HepG2 (cell line): Measurements from ENCODE around the gene PDZD2. TPM values are rescaled to one million over a fixed set of nuclear protein-coding genes. Genes with fewer than 3 reads are reported as not detected.

Experiments
- ATAC-seq: fragments of 200-7000 bp; cut with Tn5 transposase; 3 replicates; pipeline ENCODE4 v1.9.1; 2020; ENCODE audit warnings: mild to moderate bottlenecking, moderate library complexity
- BruUV-seq: library from RNA; stranded (reverse); fragments of 400-500 nt; replicated peaks from 2 replicates; lab custom pipeline; 2021; lab: Mats Ljungman, UMichigan
- CTCF ChIA-PET: fragments of 300-600 bp; formaldehyde crosslinking; extraction: SDS; loops from one replicate; lab custom pipeline; 2021; ENCODE audit warnings: low total read pairs, inconsistent platforms, low intra/inter-chr PET ratio; lab: Yijun Ruan, JAX
- POLR2A ChIA-PET: fragments of 350-600 bp; sonication (Branson Sonifier 250); formaldehyde crosslinking; loops from one replicate; lab custom pipeline; 2020; ENCODE audit warnings: antibody characterized with exemption, inconsistent platforms; lab: Yijun Ruan, JAX
- DNase-seq: peaks from one replicate; pipeline ENCODE4 v3.0.0-alpha.2; 2015; ENCODE audit warnings: low spot score
- FAIRE-seq: peaks from 3 replicates; lab custom pipeline; 2011; peaks lifted over from hg19 to GRCh38; lab: Jason Lieb, UNC
- H2AFZ ChIP-seq: one replicate; pipeline ENCODE4 v1.6.1; 2011; ENCODE audit warnings: low read length, inconsistent platforms
- H3K27ac ChIP-seq: fragments of 300-600 bp; 3 replicates; pipeline ENCODE4 v1.8.0; 2011; ENCODE audit warnings: mixed run types, mild to moderate bottlenecking, mixed read lengths, low read length, inconsistent platforms; ENCODE audit not compliant: insufficient read depth; ENCODE audit errors: extremely low read length
- H3K27me3 ChIP-seq, 2 experiments: fragments of 200-600 bp in 1 of 2; 2 replicates in 1 of 2; 3 replicates in 1 of 2; pipeline versions ENCODE4 v1.6.0 to v1.8.0; 2011; ENCODE audit warnings: low read length in 2 of 2, mild to moderate bottlenecking in 2 of 2, moderate library complexity in 2 of 2, inconsistent platforms in 1 of 2; ENCODE audit not compliant: insufficient read depth in 2 of 2, control insufficient read depth in 1 of 2
- H3K36me3 ChIP-seq, 2 experiments: fragments of 200-600 bp in 1 of 2; replicated peaks in 1 of 2; 2 replicates in 1 of 2; 3 replicates in 1 of 2; pipeline versions ENCODE4 v1.5.1 to v1.8.0; 2011; ENCODE audit warnings: low read length in 2 of 2, inconsistent platforms in 1 of 2; ENCODE audit not compliant: insufficient read depth in 2 of 2, control insufficient read depth in 1 of 2
- H3K4me1 ChIP-seq: 2 replicates; pipeline ENCODE4 v1.5.1; 2012; ENCODE audit warnings: low read length, inconsistent platforms; ENCODE audit not compliant: insufficient read depth
- H3K4me2 ChIP-seq: 2 replicates; pipeline ENCODE4 v1.6.0; 2011; ENCODE audit warnings: low read depth, low read length, inconsistent platforms
- H3K4me3 ChIP-seq, 3 experiments: fragments of 200-600 bp in 1 of 3; sonication (generic), shearing (Covaris generic) in 1 of 3; replicated peaks in 1 of 3; 2 replicates each; pipeline ENCODE4 v1.5.1; 2011 to 2016; ENCODE audit warnings: low read length in 3 of 3, inconsistent platforms in 2 of 3, low read depth in 2 of 3, mild to moderate bottlenecking in 2 of 3, control low read depth in 1 of 3, mixed read lengths in 1 of 3; ENCODE audit not compliant: insufficient read depth in 1 of 3
- H3K79me2 ChIP-seq: one replicate; pipeline ENCODE4 v1.6.1; 2011; ENCODE audit warnings: low read length, inconsistent platforms; ENCODE audit not compliant: insufficient read depth
- H3K9ac ChIP-seq: 2 replicates; pipeline ENCODE4 v1.6.0; 2011; ENCODE audit warnings: mild to moderate bottlenecking, low read depth, low read length, inconsistent platforms; ENCODE audit not compliant: insufficient read depth
- H3K9me3 ChIP-seq: 2 replicates; pipeline ENCODE4 v1.5.1; 2012; ENCODE audit warnings: mild to moderate bottlenecking, low read length
- H4K20me1 ChIP-seq: 2 replicates; pipeline ENCODE4 v1.6.0; 2011; ENCODE audit warnings: inconsistent platforms, mild to moderate bottlenecking, low read length, moderate library complexity; ENCODE audit not compliant: insufficient read depth
- FOXK2 ChIP-seq: fragments of 450-650 bp; IDR thresholded peaks from 2 replicates; pipeline ENCODE4 v1.6.1; 2016
- GTF2F1 ChIP-seq: fragments of 150-350 bp; IDR thresholded peaks from 2 replicates; pipeline ENCODE4 v1.6.1; 2014; ENCODE audit warnings: low read length
- HIVEP1 ChIP-seq: sonication (generic); formaldehyde crosslinking; IDR thresholded peaks from 2 replicates; pipeline ENCODE4 v1.4.0; 2020; ENCODE audit warnings: mild to moderate bottlenecking, missing genetic modification reagents
- MAFG ChIP-seq: sonication (generic); formaldehyde crosslinking; IDR thresholded peaks from 2 replicates; pipeline ENCODE4 v1.5.1; 2020; ENCODE audit warnings: mild to moderate bottlenecking, missing genetic modification reagents
- MBD4 ChIP-seq: IDR thresholded peaks from 2 replicates; pipeline ENCODE4 v1.6.1; 2012; ENCODE audit warnings: low read length, inconsistent platforms, borderline replicate concordance
- PHB2 ChIP-seq: fragments of 450-650 bp; IDR thresholded peaks from 2 replicates; pipeline ENCODE4 v1.6.1; 2018; ENCODE audit not compliant: partially characterized antibody
- SMYD3 ChIP-seq: sonication (generic); formaldehyde crosslinking; IDR thresholded peaks from 2 replicates; pipeline ENCODE4 v1.8.1; 2023; ENCODE audit warnings: mild to moderate bottlenecking, missing genetic modification reagents
- ZNF432 ChIP-seq: sonication (generic); formaldehyde crosslinking; IDR thresholded peaks from 2 replicates; pipeline ENCODE4 v1.5.0; 2020; ENCODE audit warnings: missing genetic modification reagents, mild to moderate bottlenecking, borderline replicate concordance
- ZNF468 ChIP-seq: sonication (generic); formaldehyde crosslinking; IDR thresholded peaks from 2 replicates; pipeline ENCODE4 v1.8.0; 2022; ENCODE audit warnings: mild to moderate bottlenecking, moderate library complexity, missing genetic modification reagents
- ZNF629 ChIP-seq: sonication (generic); formaldehyde crosslinking; conservative IDR thresholded peaks from 2 replicates; pipeline ENCODE4 v1.5.0; 2020; ENCODE audit warnings: missing genetic modification reagents
- ZNF720 ChIP-seq: sonication (generic); formaldehyde crosslinking; IDR thresholded peaks from 2 replicates; pipeline ENCODE4 v1.4.0; 2020; ENCODE audit warnings: missing genetic modification reagents
- WGBS: methylation state at CpG from one replicate; pipeline ENCODE4 v1.1.6; 2017; ENCODE audit warnings: low lambda C conversion rate; 5-methylcytosine and 5-hydroxymethylcytosine counted together
- in situ Hi-C: cut with HindIII; loops from 2 replicates; pipeline ENCODE4 v1.10.0; 2017; ENCODE audit warnings: low pct_unique_long_range_greater_than_20kb; ENCODE audit not compliant: extremely low pct_ligation_motif_present
- intact Hi-C: fragments of 100-400 bp; cut with micrococcal nuclease; formaldehyde crosslinking; loops from one replicate; pipeline ENCODE4 v1.10.0; 2022; ENCODE audit not compliant: unreplicated experiment
- polyA plus RNA-seq, 8 experiments: library from polyadenylated mRNA; depleted of rRNA in 3 of 8; stranded (reverse) in 7 of 8; unstranded in 1 of 8; fragments of >200 nt; fragmentation: Illumina TruSeq in 4 of 8; extraction: Trizol in 4 of 8; gene quantifications; 2 replicates each; pipeline versions ENCODE4 v1.2.1 to v1.2.3, GENCODE V29; 2011 to 2016; ENCODE audit warnings: low read depth in 4 of 8, missing spikeins in 1 of 8, mixed read lengths in 1 of 8; ENCODE audit not compliant: insufficient read depth in 1 of 8
- total RNA-seq, 5 experiments: library from RNA; depleted of rRNA; stranded (reverse); fragments of >200 nt; fragmentation: Illumina TruSeq; extraction: Trizol; gene quantifications; 2 replicates each; pipeline ENCODE4 v1.2.3, GENCODE V29; 2016; ENCODE audit warnings: low read depth in 1 of 5
- TF ChIP-seq, protein P1 (sequence below), 2 experiments: sonication (generic) in 1 of 2; formaldehyde crosslinking in 1 of 2; IDR thresholded peaks; 2 replicates each; pipeline versions ENCODE4 v1.6.1 to v1.9.0; 2014 to 2022; ENCODE audit warnings: antibody characterized with exemption in 1 of 2, borderline replicate concordance in 1 of 2, inconsistent platforms in 1 of 2, low read depth in 1 of 2, missing genetic modification reagents in 1 of 2
- TF ChIP-seq, protein P2 (sequence below): sonication (generic); formaldehyde crosslinking; IDR thresholded peaks from 2 replicates; pipeline ENCODE4 v1.4.0; 2020; ENCODE audit warnings: missing genetic modification reagents, borderline replicate concordance

The PDZD2 gene
- total and polyA plus RNA-seq, 2 of the 13 experiments (the other 11 are each of a cell fraction or from before 2014, with no cell fraction given), result 0.04 TPM; not detected in 1

GRCh38 chr5:31648326-31648725 is 9.4 kb downstream of the PDZD2 start:
- ChIA-PET CTCF (interaction anchor here (0.6 kb wide), 1 partner anchor 142 kb away, joined by 3 read pairs; no protein-coding TSS in a partner anchor), POLR2A (no interaction called here)
- no peak for TF ChIP-seq ZNF720 (CRISPR knock-in tag)
- TF ChIP-seq, protein P1, sequence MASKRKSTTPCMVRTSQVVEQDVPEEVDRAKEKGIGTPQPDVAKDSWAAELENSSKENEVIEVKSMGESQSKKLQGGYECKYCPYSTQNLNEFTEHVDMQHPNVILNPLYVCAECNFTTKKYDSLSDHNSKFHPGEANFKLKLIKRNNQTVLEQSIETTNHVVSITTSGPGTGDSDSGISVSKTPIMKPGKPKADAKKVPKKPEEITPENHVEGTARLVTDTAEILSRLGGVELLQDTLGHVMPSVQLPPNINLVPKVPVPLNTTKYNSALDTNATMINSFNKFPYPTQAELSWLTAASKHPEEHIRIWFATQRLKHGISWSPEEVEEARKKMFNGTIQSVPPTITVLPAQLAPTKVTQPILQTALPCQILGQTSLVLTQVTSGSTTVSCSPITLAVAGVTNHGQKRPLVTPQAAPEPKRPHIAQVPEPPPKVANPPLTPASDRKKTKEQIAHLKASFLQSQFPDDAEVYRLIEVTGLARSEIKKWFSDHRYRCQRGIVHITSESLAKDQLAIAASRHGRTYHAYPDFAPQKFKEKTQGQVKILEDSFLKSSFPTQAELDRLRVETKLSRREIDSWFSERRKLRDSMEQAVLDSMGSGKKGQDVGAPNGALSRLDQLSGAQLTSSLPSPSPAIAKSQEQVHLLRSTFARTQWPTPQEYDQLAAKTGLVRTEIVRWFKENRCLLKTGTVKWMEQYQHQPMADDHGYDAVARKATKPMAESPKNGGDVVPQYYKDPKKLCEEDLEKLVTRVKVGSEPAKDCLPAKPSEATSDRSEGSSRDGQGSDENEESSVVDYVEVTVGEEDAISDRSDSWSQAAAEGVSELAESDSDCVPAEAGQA (IDR thresholded peaks at IDR 0.05; ENCODE audit: low read depth), result no peak
- TF ChIP-seq, protein P1 (CRISPR knock-in tag; IDR thresholded peaks at IDR 0.05; ENCODE audit: borderline replicate concordance), result no peak
- no peak for TF ChIP-seq FOXK2
- no peak for TF ChIP-seq HIVEP1
- TF ChIP-seq ZNF468 (CRISPR knock-in tag), result no peak
- no peak for TF ChIP-seq GTF2F1
- no peak for TF ChIP-seq MAFG
- no peak for TF ChIP-seq ZNF629 (CRISPR knock-in tag)
- TF ChIP-seq PHB2, result no peak
- TF ChIP-seq ZNF432 (CRISPR knock-in tag), result no peak
- TF ChIP-seq, protein P2, sequence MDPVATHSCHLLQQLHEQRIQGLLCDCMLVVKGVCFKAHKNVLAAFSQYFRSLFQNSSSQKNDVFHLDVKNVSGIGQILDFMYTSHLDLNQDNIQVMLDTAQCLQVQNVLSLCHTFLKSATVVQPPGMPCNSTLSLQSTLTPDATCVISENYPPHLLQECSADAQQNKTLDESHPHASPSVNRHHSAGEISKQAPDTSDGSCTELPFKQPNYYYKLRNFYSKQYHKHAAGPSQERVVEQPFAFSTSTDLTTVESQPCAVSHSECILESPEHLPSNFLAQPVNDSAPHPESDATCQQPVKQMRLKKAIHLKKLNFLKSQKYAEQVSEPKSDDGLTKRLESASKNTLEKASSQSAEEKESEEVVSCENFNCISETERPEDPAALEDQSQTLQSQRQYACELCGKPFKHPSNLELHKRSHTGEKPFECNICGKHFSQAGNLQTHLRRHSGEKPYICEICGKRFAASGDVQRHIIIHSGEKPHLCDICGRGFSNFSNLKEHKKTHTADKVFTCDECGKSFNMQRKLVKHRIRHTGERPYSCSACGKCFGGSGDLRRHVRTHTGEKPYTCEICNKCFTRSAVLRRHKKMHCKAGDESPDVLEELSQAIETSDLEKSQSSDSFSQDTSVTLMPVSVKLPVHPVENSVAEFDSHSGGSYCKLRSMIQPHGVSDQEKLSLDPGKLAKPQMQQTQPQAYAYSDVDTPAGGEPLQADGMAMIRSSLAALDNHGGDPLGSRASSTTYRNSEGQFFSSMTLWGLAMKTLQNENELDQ (CRISPR knock-in tag), result no peak
- TF ChIP-seq MBD4, result no peak
- no peak for TF ChIP-seq SMYD3 (CRISPR knock-in tag)
- H3K9ac ChIP-seq, result no peak overlapping the region
- no peaks in the 10 kb centered on the region for H3K4me1 ChIP-seq
- H3K4me3 ChIP-seq, result no peak overlapping the region
- in situ Hi-C loops, result no loop called here
- H3K27ac ChIP-seq, result no peak overlapping the region
- H3K4me2 ChIP-seq, result no peak overlapping the region
- FAIRE-seq (no peak), ATAC-seq (no peak), DNase-seq (no peak)
- WGBS, result 27% methylated on average over 6 of the region's 6 CpGs
- no TSS peak for BruUV-seq
- no peaks in the 10 kb centered on the region for H3K79me2 ChIP-seq
- H4K20me1 ChIP-seq, result no peaks in the 10 kb centered on the region
- intact Hi-C loops, result no loop called here
- no peaks in the 10 kb centered on the region for H3K9me3 ChIP-seq
- peaks cover 0 to 44% of the 10 kb centered on the region in 2 experiments; a peak in 3 of 5 replicates for H3K27me3 ChIP-seq
- no peak overlapping the region for H2AFZ ChIP-seq
- no peaks in the 10 kb centered on the region for H3K36me3 ChIP-seq
